ENCODE data around the gene LIMK2. TPM values are rescaled to one million over a fixed set of nuclear protein-coding genes. Genes with fewer than 3 reads are reported as not detected.
A peak's percentile ranks its signal among the peaks of the same experiment; 100 is the strongest.

The LIMK2 gene
- total RNA-seq, 1 donor from 2014 or later, result 248 TPM

DNA sequence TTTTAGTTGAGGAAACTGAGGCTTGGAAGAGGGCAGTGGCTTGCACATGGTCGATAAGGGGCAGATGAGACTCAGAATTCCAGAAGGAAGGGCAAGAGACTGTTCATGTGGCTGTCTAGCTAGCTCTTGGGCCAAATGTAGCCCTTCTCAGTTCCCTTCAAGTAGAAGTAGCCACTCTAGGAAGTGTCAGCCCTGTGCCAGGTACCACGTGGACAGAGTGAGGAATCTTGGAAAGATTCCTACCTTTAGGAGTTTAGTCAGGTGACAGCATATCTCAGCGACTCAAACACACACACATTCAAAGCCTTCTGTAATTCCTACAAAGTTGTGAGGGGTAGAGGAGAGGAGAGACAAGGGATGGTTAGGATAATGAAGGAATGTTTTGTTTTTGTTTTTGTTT is 61.9 kb downstream of the LIMK2 start:
- peaks cover 63% of the 10 kb centered on the region for H3K36me3 Mint-ChIP-seq (ENCODE audit: low read depth, unreplicated experiment)
- DNase-seq (ENCODE audit: low spot score), result no peak
- H3K4me3 Mint-ChIP-seq (ENCODE audit: unreplicated experiment), result peak overlapping the region; percentile 78

DNA sequence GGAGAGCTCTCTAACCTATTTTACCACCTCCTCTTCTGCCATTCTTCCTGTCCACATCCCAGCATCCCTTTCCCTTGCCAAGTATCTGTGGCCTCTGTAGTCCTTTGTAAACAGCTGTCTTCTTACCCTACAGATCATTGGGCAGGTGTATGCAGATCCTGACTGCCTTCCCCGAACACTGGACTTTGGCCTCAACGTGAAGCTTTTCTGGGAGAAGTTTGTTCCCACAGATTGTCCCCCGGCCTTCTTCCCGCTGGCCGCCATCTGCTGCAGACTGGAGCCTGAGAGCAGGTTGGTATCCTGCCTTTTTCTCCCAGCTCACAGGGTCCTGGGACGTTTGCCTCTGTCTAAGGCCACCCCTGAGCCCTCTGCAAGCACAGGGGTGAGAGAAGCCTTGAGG is 62.9 kb downstream of the LIMK2 start:
- Mint-ChIP-seq H3K27me3 (ENCODE audit: unreplicated experiment) (peaks cover 14% of the 10 kb centered on the region), H3K36me3 (ENCODE audit: low read depth, unreplicated experiment) (peaks cover 66% of the 10 kb centered on the region), H3K27ac (ENCODE audit: unreplicated experiment) (no peak overlapping the region), H3K4me3 (ENCODE audit: unreplicated experiment) (peak overlapping the region; percentile 51), H3K4me1 (ENCODE audit: unreplicated experiment) (peaks cover 26% of the 10 kb centered on the region), H3K9me3 (ENCODE audit: unreplicated experiment) (no peaks in the 10 kb centered on the region)
- TF ChIP-seq, protein P1, sequence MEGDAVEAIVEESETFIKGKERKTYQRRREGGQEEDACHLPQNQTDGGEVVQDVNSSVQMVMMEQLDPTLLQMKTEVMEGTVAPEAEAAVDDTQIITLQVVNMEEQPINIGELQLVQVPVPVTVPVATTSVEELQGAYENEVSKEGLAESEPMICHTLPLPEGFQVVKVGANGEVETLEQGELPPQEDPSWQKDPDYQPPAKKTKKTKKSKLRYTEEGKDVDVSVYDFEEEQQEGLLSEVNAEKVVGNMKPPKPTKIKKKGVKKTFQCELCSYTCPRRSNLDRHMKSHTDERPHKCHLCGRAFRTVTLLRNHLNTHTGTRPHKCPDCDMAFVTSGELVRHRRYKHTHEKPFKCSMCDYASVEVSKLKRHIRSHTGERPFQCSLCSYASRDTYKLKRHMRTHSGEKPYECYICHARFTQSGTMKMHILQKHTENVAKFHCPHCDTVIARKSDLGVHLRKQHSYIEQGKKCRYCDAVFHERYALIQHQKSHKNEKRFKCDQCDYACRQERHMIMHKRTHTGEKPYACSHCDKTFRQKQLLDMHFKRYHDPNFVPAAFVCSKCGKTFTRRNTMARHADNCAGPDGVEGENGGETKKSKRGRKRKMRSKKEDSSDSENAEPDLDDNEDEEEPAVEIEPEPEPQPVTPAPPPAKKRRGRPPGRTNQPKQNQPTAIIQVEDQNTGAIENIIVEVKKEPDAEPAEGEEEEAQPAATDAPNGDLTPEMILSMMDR (IDR thresholded peaks at IDR 0.05; ENCODE audit: unreplicated experiment), result no peak
- DNase-seq (ENCODE audit: low spot score), result no peak

More for the DNA sequence above, 61.9 kb downstream of the LIMK2 start:
- Mint-ChIP-seq H3K9me3 (ENCODE audit: unreplicated experiment) (no peaks in the 10 kb centered on the region), H3K27me3 (ENCODE audit: unreplicated experiment) (peaks cover 13% of the 10 kb centered on the region), H3K27ac (ENCODE audit: unreplicated experiment) (no peak overlapping the region), H3K4me1 (ENCODE audit: unreplicated experiment) (peaks cover 30% of the 10 kb centered on the region)
- TF ChIP-seq, protein P1 (IDR thresholded peaks at IDR 0.05; ENCODE audit: unreplicated experiment), result no peak

DNA sequence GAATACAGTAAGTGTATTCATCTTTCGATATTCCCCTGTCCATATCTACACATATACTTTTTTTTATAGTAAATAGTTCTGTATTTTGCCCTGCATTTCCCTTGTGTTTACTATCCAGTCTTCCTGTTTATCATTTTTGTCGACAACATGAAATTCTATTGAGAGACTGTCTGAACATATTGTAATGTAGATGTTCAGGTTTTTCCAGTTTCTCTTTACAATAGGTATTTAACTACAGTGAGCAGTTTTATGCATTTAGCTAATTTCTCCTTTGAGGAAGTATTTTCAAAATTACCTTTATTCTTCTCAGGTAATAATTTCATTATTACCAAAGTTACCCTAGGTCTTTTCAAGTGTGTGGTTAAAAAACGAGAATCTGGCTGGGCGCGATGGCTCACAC is 63.5 kb downstream of the LIMK2 start:
- H3K9me3 Mint-ChIP-seq (ENCODE audit: unreplicated experiment), result no peaks in the 10 kb centered on the region
- H3K4me3 Mint-ChIP-seq (ENCODE audit: unreplicated experiment), result peak overlapping the region; percentile 31
- no peak overlapping the region for H3K27ac Mint-ChIP-seq (ENCODE audit: unreplicated experiment)
- H3K4me1 Mint-ChIP-seq (ENCODE audit: unreplicated experiment), result peaks cover 21% of the 10 kb centered on the region
- DNase-seq (ENCODE audit: low spot score), result no peak
- TF ChIP-seq, protein P1 (IDR thresholded peaks at IDR 0.05; ENCODE audit: unreplicated experiment), result no peak
- peaks cover 15% of the 10 kb centered on the region for H3K27me3 Mint-ChIP-seq (ENCODE audit: unreplicated experiment)
- peaks cover 65% of the 10 kb centered on the region for H3K36me3 Mint-ChIP-seq (ENCODE audit: low read depth, unreplicated experiment)

DNA sequence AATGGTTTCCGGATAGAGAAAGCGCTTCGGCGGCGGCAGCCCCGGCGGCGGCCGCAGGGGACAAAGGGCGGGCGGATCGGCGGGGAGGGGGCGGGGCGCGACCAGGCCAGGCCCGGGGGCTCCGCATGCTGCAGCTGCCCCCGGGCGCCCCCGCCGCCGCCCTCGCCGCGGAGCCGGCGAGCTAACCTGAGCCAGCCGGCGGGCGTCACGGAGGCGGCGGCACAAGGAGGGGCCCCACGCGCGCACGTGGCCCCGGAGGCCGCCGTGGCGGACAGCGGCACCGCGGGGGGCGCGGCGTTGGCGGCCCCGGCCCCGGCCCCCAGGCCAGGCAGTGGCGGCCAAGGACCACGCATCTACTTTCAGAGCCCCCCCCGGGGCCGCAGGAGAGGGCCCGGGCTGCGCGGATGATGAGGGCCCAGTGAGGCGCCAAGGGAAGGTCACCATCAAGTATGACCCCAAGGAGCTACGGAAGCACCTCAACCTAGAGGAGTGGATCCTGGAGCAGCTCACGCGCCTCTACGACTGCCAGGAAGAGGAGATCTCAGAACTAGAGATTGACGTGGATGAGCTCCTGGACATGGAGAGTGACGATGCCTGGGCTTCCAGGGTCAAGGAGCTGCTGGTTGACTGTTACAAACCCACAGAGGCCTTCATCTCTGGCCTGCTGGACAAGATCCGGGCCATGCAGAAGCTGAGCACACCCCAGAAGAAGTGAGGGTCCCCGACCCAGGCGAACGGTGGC is 64.5 kb downstream of the LIMK2 start:
- no peaks in the 10 kb centered on the region for H3K9me3 Mint-ChIP-seq (ENCODE audit: unreplicated experiment)
- peaks cover 67% of the 10 kb centered on the region for H3K36me3 Mint-ChIP-seq (ENCODE audit: low read depth, unreplicated experiment)

DNA sequence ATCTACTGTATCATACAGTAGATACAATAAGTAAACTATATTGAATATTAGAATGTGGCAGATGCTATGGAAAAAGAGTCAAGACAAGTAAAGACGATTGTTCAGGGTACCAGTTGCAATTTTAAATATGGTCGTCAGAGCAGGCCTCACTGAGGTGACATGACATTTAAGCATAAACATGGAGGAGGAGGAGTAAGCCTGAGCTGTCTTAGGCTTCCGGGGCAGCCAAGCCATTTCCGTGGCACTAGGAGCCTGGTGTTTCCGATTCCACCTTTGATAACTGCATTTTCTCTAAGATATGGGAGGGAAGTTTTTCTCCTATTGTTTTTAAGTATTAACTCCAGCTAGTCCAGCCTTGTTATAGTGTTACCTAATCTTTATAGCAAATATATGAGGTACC is 65.6 kb downstream of the LIMK2 start:
- H3K27ac Mint-ChIP-seq (ENCODE audit: unreplicated experiment), result no peak overlapping the region
- no peaks in the 10 kb centered on the region for H3K9me3 Mint-ChIP-seq (ENCODE audit: unreplicated experiment)
- H3K4me1 Mint-ChIP-seq (ENCODE audit: unreplicated experiment), result peaks cover 14% of the 10 kb centered on the region
- DNase-seq (ENCODE audit: low spot score), result no peak
- peaks cover 18% of the 10 kb centered on the region for H3K27me3 Mint-ChIP-seq (ENCODE audit: unreplicated experiment)
- peaks cover 65% of the 10 kb centered on the region for H3K36me3 Mint-ChIP-seq (ENCODE audit: low read depth, unreplicated experiment)
- TF ChIP-seq, protein P1 (IDR thresholded peaks at IDR 0.05; ENCODE audit: unreplicated experiment), result no peak
- no peak overlapping the region for H3K4me3 Mint-ChIP-seq (ENCODE audit: unreplicated experiment)

More for the DNA sequence above, 64.5 kb downstream of the LIMK2 start:
- H3K27ac Mint-ChIP-seq (ENCODE audit: unreplicated experiment), result no peak overlapping the region
- peaks cover 14% of the 10 kb centered on the region for H3K4me1 Mint-ChIP-seq (ENCODE audit: unreplicated experiment)
- no peak for DNase-seq (ENCODE audit: low spot score)
- H3K27me3 Mint-ChIP-seq (ENCODE audit: unreplicated experiment), result peaks cover 15% of the 10 kb centered on the region
- TF ChIP-seq, protein P1 (IDR thresholded peaks at IDR 0.05; ENCODE audit: unreplicated experiment), result no peak
- no peak overlapping the region for H3K4me3 Mint-ChIP-seq (ENCODE audit: unreplicated experiment)
